Fibroblast of villous mesenchyme (primary cell): ENCODE data around the gene CORO2A. TPM values are rescaled to one million over a fixed set of nuclear protein-coding genes. Genes with fewer than 3 reads are reported as not detected.

Experiments used
- DNase-seq: peaks from one replicate; pipeline ENCODE4 v3.0.0-alpha.2; 2010; ENCODE audit warnings: low read depth
- H3K4me3 ChIP-seq: 2 replicates; pipeline ENCODE4 v1.5.1; 2011; ENCODE audit warnings: low read depth, mild to moderate bottlenecking, low read length
- CTCF ChIP-seq: IDR thresholded peaks from 2 replicates; pipeline ENCODE4 v1.5.1; 2012; ENCODE audit warnings: low read depth, mild to moderate bottlenecking, low read length; ENCODE audit not compliant: insufficient read depth
- total RNA-seq: library from RNA; depleted of rRNA; stranded (reverse); fragments of >200 nt; gene quantifications from 2 replicates; pipeline ENCODE4 v1.2.3, GENCODE V29; 2012

The CORO2A gene
- total RNA-seq, 1 donor = 2.2 TPM

- no peak for TF ChIP-seq CTCF
- H3K4me3 ChIP-seq = no peak overlapping the region
- no peak for DNase-seq
Measured at GRCh38 chr9:98164912-98165311, 27.5 kb downstream of the CORO2A start.

- no peak for TF ChIP-seq CTCF
- H3K4me3 ChIP-seq = no peak overlapping the region
- no peak for DNase-seq
Measured at GRCh38 chr9:98162613-98163012, 29.8 kb downstream of the CORO2A start.

- no peak for DNase-seq
- no peak overlapping the region for H3K4me3 ChIP-seq
- no peak for TF ChIP-seq CTCF
Measured at GRCh38 chr9:98161851-98162250, 30.6 kb downstream of the CORO2A start.

- TF ChIP-seq CTCF = no peak
Measured at GRCh38 chr9:98159790-98160189, 32.6 kb downstream of the CORO2A start.

GRCh38 chr9:98159301-98159700 is 33.1 kb downstream of the CORO2A start:
- DNase-seq = no peak
- H3K4me3 ChIP-seq = no peak overlapping the region
- TF ChIP-seq CTCF = no peak

More at GRCh38 chr9:98159790-98160189, 32.6 kb downstream of the CORO2A start:
- no peak overlapping the region for H3K4me3 ChIP-seq
- no peak for DNase-seq

- TF ChIP-seq CTCF = no peak
- H3K4me3 ChIP-seq = no peak overlapping the region
Measured at GRCh38 chr9:98158071-98158831, 34.2 kb downstream of the CORO2A start.

GRCh38 chr9:98157372-98157771 is 35.1 kb downstream of the CORO2A start:
- no peak for DNase-seq
- TF ChIP-seq CTCF = no peak
- H3K4me3 ChIP-seq = no peak overlapping the region

More at GRCh38 chr9:98158071-98158831, 34.2 kb downstream of the CORO2A start:
- DNase-seq = no peak
